Measurements from ENCODE around the gene STAT4.

- no peak for TF ChIP-seq CTCF (IDR thresholded peaks at IDR 0.05)
- no peak for TF ChIP-seq POLR2A (IDR thresholded peaks at IDR 0.05)
Observed at GRCh38 chr2:191082321-191082720, 68.5 kb downstream of the STAT4 start.

All from thyroid gland (tissue), 4 donors.